Heart right ventricle (tissue), 16 donors: ENCODE data around the gene AGPAT4. TPM values are rescaled to one million over a fixed set of nuclear protein-coding genes. Genes with fewer than 3 reads are reported as not detected.

ENCODE experiments used
- ATAC-seq, 8 donors: fragments of 200-7000 bp; cut with Tn5 transposase; one replicate each; pipeline ENCODE4 v1.9.1; 2020; ENCODE audit warnings: mild to moderate bottlenecking in 8 of 8, moderate library complexity in 8 of 8, moderate number of reproducible peaks in 1 of 8
- DNase-seq, 2 donors: peaks; one replicate each; pipeline ENCODE4 v3.0.0-alpha.2; 2020
- H3K27ac ChIP-seq, 10 donors: fragments of 200-600 bp; sonication (generic) in 2 of 10; one replicate each; pipeline versions ENCODE4 v1.5.0 to v1.8.0; 2020 to 2022; ENCODE audit warnings: mild to moderate bottlenecking in 3 of 10
- H3K27me3 ChIP-seq, 7 donors: fragments of 200-600 bp; one replicate each; pipeline ENCODE4 v1.8.0; 2021 to 2022; ENCODE audit warnings: mild to moderate bottlenecking in 2 of 7
- H3K36me3 ChIP-seq, 9 donors: fragments of 200-600 bp; sonication (generic) in 1 of 9; one replicate each; pipeline versions ENCODE4 v1.5.0 to v1.8.0; 2020 to 2022; ENCODE audit warnings: mild to moderate bottlenecking in 2 of 9
- H3K4me1 ChIP-seq, 9 donors: fragments of 200-600 bp; sonication (generic) in 1 of 9; one replicate each; pipeline versions ENCODE4 v1.5.0 to v1.8.0; 2020 to 2022; ENCODE audit warnings: mild to moderate bottlenecking in 4 of 9
- H3K4me3 ChIP-seq, 10 donors: fragments of 200-600 bp; sonication (generic) in 2 of 10; one replicate each; pipeline versions ENCODE4 v1.5.0 to v1.8.0; 2020 to 2022; ENCODE audit warnings: mild to moderate bottlenecking in 7 of 10, moderate library complexity in 2 of 10
- H3K9me3 ChIP-seq, 11 donors: fragments of 200-600 bp in 10 of 11; sonication (generic) in 2 of 11; one replicate each; pipeline versions ENCODE4 v1.5.0 to v1.8.0; 2013 to 2022; ENCODE audit warnings: mild to moderate bottlenecking in 2 of 11, control low read depth in 1 of 11, moderate library complexity in 1 of 11
- WGBS, 2 donors: extraction: QIAGEN DNeasy Blood & Tissue Kit; methylation state at CpG; one replicate each; pipeline ENCODE4 v1.1.7; 2013; ENCODE audit warnings: inconsistent platforms in 1 of 2; 5-methylcytosine and 5-hydroxymethylcytosine counted together
- intact Hi-C, 10 donors: fragments of 100-400 bp; cut with DNase I; formaldehyde crosslinking; loops; one replicate each; pipeline versions ENCODE4 v1.11.1 to v1.14.2; 2022
- polyA plus RNA-seq, 2 donors: library from polyadenylated mRNA; stranded (reverse); fragments of 200-250 nt; gene quantifications; one replicate each; pipeline ENCODE4 v1.2.3, GENCODE V29; 2013
- total RNA-seq, 10 donors: library from RNA; stranded (reverse); fragmentation: NEBNext Ultra II Directional in 3 of 10; extraction: Animal tissue kit (Norgen Biotek cat#: 25700) in 3 of 10; gene quantifications; one replicate each; pipeline versions ENCODE4 v1.2.1 to v1.2.4, GENCODE V29; 2021 to 2023
- TF ChIP-seq, protein P1 (sequence below), 9 donors: fragments of 200-600 bp; sonication (generic) in 2 of 9; IDR thresholded peaks; one replicate each; pipeline versions ENCODE4 v1.5.0 to v1.8.0; 2021 to 2022; ENCODE audit warnings: antibody characterized with exemption in 9 of 9, mild to moderate bottlenecking in 5 of 9, moderate library complexity in 1 of 9
- donor health status: Arrhythmogenic right ventricular cardiomyopathy.
- donor health status: ischemic (EF 13 %, LVEDD 7.1; RV severe dilation, severe dysfunction).
- donor health status: healthy with polysubstance abuse.
- donor health status: DM: no; HTN: yes; CAD: no.
- donor health status: DM: no; HTN: no; CAD: no.
- donor health status: ischemic (EF 25% LVEDD 6.9; RV normal size, moderate dysfunction).
- donor health status: ischemic (EF 25% LVEDD 5.7; RV mildly dilated, moderate dysfunction).
- donor health status: healthy.
- donor health status: DM: yes; HTN: yes; CAD: no.
- donor health status: Ischemic cardiomyopathy.
- donor health status: ischemic (EF 35%, LVEDD 5.7; RV mildly dilated, moderate dysfunction).
- donor health status: nonischemic (EF 11% LVEDD 7.7; RV severe dilation, severe dysfunction).
- donor health status: DM: yes; HTN: yes; CAD: no.
- donor health status: PGD.
- donor health status: ischemic (EF 29% LVEDD 5.4; RV normal size, mild dysfunction).
- donor health status: nonischemic (EF 23%, LVEDD 6.1; RV moderate dilation, normal function).

AGPAT4 gene
- total and polyA plus RNA-seq, 12 donors, result 1.2 to 3.8 (median 1.6) TPM

DNA sequence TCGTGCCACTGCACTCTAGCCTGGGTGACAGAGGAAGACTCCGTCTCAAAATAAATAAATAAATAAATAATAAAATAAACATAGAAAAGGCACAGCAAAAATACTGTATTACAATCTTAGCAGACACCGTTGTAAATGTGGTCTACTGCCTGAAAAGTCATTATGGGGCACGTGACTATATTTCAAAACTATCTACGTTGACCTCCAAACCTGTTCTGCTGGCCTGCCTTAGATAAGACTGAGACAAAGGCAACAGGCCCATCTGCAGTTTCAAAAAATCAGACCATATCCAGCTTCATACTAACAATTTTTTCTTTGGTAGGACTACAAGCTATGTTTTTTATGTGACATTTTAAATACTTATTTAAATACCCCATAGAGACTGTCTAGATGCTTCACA, 59.1 kb downstream of the AGPAT4 start:
- ATAC-seq, result no peak
- Histone ChIP-seq H3K27ac (no peak overlapping the region), H3K4me1 (no peaks in the 10 kb centered on the region), H3K4me3 (no peak overlapping the region), H3K9me3 (peaks cover 0 to 33% (median 6%) of the 10 kb centered on the region in 11 donors), H3K27me3 (no peaks in the 10 kb centered on the region), H3K36me3 (no peaks in the 10 kb centered on the region)
- DNase-seq, result no peak
- 97 to 99% methylated on average over 5 of the region's 5 CpGs for WGBS, 2 donors
- intact Hi-C loops, result no loop called here
- TF ChIP-seq, protein P1, sequence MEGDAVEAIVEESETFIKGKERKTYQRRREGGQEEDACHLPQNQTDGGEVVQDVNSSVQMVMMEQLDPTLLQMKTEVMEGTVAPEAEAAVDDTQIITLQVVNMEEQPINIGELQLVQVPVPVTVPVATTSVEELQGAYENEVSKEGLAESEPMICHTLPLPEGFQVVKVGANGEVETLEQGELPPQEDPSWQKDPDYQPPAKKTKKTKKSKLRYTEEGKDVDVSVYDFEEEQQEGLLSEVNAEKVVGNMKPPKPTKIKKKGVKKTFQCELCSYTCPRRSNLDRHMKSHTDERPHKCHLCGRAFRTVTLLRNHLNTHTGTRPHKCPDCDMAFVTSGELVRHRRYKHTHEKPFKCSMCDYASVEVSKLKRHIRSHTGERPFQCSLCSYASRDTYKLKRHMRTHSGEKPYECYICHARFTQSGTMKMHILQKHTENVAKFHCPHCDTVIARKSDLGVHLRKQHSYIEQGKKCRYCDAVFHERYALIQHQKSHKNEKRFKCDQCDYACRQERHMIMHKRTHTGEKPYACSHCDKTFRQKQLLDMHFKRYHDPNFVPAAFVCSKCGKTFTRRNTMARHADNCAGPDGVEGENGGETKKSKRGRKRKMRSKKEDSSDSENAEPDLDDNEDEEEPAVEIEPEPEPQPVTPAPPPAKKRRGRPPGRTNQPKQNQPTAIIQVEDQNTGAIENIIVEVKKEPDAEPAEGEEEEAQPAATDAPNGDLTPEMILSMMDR (IDR thresholded peaks at IDR 0.05), result no peak

DNA sequence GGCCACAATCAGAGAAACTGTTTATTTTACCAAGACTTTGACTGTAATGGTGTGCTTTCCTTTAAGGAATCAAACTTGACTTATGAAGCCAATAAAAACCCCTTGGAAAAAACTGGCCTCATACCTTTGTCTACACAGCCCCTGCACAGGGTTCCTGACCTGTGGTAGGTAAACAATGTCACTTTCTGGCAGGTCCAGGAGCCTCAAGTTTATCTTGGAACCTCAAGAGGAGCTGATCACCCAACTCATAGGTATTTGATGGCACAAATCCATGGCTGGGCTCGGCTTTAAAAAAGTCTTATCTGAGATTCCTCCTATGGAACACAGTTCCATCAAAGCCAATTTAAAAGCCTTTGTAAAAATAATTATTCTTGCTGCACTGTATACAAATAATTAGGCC, 61.0 kb downstream of the AGPAT4 start:
- H3K27me3 ChIP-seq, result no peaks in the 10 kb centered on the region
- H3K4me3 ChIP-seq, result no peak overlapping the region
- H3K36me3 ChIP-seq, result no peaks in the 10 kb centered on the region
- DNase-seq (no peak), ATAC-seq (no peak)
- intact Hi-C loops, result no loop called here
- TF ChIP-seq, protein P1 (IDR thresholded peaks at IDR 0.05), result no peak
- H3K9me3 ChIP-seq, result peaks cover 0 to 37% (median 6%) of the 10 kb centered on the region in 11 donors
- 56 to 61% methylated on average over 1 of the region's 1 CpG for WGBS, 2 donors
- H3K4me1 ChIP-seq, result no peaks in the 10 kb centered on the region
- no peak overlapping the region for H3K27ac ChIP-seq

DNA sequence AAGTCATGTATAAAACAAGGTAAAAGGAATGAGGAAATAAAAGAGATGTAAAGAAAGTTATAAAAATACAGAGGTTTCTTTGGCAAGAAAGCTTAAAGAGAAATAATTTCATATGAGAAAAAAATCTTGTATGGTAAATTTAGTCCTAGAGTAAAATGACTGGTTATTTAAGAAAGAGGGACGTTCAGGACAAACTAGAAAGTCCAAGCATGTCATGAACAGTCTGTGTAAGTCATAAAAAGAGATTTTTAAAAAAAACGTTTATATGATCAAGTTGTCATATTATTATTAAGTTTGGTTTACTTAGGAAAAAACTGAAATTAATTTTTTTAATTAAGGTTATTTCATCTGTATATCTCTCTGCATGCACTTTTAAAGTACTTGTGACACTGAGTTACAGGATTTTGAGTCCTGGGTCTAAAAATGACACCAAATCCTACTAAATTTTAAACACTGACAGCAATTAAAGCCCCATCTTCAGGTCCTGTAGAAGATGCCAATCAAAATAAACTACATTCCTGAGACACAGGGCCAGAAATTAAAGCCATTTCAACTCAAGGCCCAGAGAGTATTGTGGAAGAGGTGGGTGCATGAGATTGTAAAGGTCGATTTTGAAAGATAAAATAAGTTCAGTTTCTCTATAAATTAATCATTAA, 62.4 kb downstream of the AGPAT4 start:
- Histone ChIP-seq H3K27ac (no peak overlapping the region), H3K27me3 (no peaks in the 10 kb centered on the region), H3K9me3 (peaks cover 0 to 37% (median 6%) of the 10 kb centered on the region in 11 donors), H3K4me1 (no peaks in the 10 kb centered on the region), H3K36me3 (no peaks in the 10 kb centered on the region), H3K4me3 (no peak overlapping the region)
- WGBS, 2 donors, result 87 to 90% methylated on average over 3 of the region's 3 CpGs
- DNase-seq, result no peak
- intact Hi-C loops, result no loop called here
- ATAC-seq, result no peak
- TF ChIP-seq, protein P1 (IDR thresholded peaks at IDR 0.05), result no peak

DNA sequence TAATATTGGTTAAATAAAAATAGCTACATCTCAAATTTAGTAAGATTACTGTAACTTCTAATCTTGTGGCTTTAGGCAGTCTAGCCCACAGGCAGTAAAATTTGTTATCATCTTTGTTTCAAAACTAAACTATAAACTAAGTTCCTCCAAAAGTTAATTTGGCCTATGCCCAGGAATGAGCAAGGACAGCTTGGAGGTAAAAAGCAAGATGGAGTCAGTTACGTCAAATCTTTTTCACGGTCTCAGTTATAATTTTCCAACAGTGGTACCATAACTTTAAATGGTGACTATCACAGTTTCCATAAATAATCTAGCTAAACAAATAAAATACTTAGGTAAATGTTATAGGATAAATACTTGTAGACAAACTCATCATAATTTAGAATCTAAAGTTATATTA, 63.0 kb downstream of the AGPAT4 start:
- ATAC-seq, result no peak
- WGBS, 2 donors, result 95 to 98% methylated on average over 2 of the region's 2 CpGs
- Histone ChIP-seq H3K4me1 (no peaks in the 10 kb centered on the region), H3K27ac (no peak overlapping the region), H3K4me3 (no peak overlapping the region), H3K9me3 (peaks cover 0 to 33% (median 6%) of the 10 kb centered on the region in 11 donors), H3K27me3 (no peaks in the 10 kb centered on the region), H3K36me3 (no peaks in the 10 kb centered on the region)
- TF ChIP-seq, protein P1 (IDR thresholded peaks at IDR 0.05), result no peak
- DNase-seq, result no peak
- intact Hi-C loops, result no loop called here
